ENCODE results near the gene MAMDC2.

The MAMDC2 gene

GRCh38 chr9:70043689-70044489, at the start of gene MAMDC2:
Gene MAMDC2 (plus strand): TSS chr9:70043848. CDS start chr9:70044198, 350 bp downstream.
- DNase-seq (ENCODE audit: low read depth), result no peak

DNA sequence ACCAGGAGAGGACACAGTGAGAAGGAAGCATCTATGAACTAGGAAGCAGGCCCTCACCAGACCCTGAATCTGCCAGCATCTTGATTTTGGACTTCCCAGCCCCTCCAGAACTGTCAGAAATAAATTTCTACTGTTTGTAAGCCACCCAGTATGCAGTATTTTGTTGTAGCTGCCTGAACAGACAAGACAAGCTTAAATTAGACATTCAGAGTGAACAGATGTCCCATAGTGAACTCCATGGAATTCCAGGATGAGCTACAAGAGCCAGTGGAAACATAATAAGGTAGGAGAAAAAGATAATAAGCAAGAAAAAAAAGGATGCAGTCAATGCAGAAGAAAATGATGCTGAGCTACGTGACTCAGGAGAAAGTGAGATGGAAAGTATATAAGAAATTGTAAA, 47.8 kb upstream of the MAMDC2 start:
- DNase-seq (ENCODE audit: low read depth), result no peak

DNA sequence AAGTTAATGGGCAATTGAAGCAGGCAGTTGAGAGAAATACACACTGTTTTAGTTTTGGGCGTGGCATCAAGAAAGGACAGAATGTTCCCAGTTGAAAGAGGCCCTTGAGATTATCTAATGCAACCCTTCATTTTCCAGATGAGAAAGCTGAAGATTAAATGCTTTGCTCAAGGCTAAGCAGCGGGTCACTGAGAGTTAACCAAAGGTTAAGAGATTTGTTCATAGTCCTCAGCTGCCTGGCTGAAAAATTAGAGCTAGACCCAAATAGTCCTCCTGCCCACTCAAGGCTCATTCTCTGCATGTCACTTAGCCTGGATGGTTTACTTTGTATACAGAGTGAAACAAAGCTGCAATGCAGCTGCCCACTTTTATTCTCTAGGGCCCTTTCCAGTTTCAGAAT, 46.7 kb upstream of the MAMDC2 start:
- DNase-seq (ENCODE audit: low read depth), result no peak

DNA sequence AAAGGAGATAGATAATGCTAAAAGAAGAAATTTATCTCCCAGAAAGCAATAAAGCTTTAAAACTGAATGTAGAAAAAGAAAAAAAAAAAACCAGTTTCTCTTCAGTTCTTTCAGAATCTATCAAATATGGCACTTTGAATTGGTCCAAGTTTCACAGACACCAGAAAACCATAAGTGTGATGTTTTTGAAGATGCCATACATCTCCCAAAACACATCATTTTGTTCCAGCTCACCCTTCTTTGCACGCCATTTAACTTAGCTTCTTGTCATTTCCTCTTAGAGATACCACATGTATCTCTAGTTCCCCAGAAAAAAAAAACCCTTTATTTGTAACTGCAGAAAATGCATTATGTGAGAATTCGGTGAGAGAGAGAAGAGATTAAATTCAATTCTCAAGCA, 46.1 kb upstream of the MAMDC2 start:
- DNase-seq (ENCODE audit: low read depth), result no peak

- no peak for DNase-seq (ENCODE audit: low read depth)
Observed at GRCh38 chr9:69999315-69999714, 44.3 kb upstream of the MAMDC2 start.

DNA sequence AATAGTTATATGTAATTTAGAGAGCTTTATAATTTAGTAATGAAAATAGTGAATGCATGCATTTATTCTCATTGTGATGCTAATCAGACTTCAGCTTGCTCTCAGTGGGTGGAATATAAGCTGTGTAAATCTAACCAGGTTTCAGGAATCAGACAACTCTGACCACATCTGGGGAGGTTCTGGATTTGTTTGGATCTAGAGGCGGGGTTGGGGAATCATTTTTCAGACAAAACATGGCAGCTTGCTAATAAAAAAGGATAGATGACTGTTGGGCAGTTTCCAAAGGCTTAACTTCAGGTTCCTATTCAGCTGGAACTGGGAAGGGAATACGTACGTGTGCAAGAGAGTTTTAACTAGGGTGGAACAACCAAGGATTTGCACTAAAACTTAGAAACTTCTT, 43.2 kb upstream of the MAMDC2 start:
- DNase-seq (ENCODE audit: low read depth), result no peak

DNA sequence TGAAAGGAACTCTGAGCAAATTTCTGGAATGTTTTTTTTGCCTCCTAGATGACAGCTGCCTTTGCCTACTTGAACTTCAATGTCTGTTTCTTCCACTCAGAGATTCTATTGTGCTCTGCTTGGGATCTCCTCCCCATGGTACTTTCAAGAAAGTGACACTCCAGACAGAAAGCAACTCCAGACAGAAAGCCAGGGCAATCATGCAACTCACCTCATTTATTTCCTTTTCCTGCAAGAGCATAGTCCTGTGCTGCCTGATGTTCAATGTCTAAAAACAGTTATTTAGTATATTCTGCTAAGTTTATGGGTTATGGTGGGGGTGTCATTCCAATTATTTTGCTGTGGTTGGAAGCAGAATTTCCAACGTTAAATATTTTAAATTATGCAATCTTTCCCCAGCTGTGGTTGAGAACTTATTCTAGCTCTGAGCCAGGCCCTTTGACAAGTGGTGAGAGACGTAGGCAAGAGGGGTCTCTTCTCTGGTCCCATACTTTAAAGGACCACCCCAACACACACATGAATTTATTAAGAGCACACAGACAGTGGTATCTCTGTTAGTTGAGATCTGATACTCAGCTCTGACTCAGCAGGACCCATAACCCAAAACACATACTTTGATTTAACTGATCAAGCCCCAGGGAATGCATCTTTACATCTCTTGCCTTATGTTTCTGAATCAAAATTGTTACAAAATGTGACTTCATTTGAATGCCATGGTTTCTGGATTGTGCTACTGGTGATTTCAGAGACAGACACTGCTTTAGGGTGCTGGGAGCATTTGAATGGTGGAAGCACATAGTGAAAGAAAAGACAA, 39.5 kb upstream of the MAMDC2 start:
- DNase-seq (ENCODE audit: low read depth), result no peak

- no peak for DNase-seq (ENCODE audit: low read depth)
Observed at GRCh38 chr9:70006306-70006705, 37.3 kb upstream of the MAMDC2 start.

- no peak for DNase-seq (ENCODE audit: low read depth)
Observed at GRCh38 chr9:70007831-70008230, 35.8 kb upstream of the MAMDC2 start.

DNA sequence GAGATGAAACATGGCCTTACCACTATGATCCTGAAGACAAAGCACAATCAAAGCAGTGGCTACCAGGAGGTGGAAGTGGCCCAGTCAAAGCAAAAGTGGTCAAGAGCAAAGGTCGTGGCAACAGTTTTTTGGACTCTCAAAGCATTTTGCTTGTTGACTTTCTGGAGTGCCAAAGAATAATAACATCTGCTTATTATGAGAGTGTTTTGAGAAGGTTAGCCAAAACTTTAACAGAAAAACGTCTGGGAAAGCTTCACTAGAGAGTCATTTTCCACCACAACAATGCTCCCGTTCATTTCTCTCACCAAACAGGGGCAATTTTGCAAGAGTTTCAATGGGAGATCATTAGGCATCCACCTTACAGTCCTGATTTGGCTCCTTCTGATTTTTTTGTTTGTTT, 33.6 kb upstream of the MAMDC2 start:
- DNase-seq (ENCODE audit: low read depth), result no peak

GRCh38 chr9:70011366-70011765, 32.3 kb upstream of the MAMDC2 start:
- DNase-seq (ENCODE audit: low read depth), result no peak

- DNase-seq (ENCODE audit: low read depth), result no peak
Observed at GRCh38 chr9:70012569-70012968, 31.1 kb upstream of the MAMDC2 start.

- no peak for DNase-seq (ENCODE audit: low read depth)
Observed at GRCh38 chr9:70013598-70014196, 30.0 kb upstream of the MAMDC2 start.

- DNase-seq (ENCODE audit: low read depth), result no peak
Observed at GRCh38 chr9:70015099-70015498, 28.5 kb upstream of the MAMDC2 start.

GRCh38 chr9:70020217-70020616, 23.4 kb upstream of the MAMDC2 start:
- DNase-seq (ENCODE audit: low read depth), result no peak

- no peak for DNase-seq (ENCODE audit: low read depth)
Observed at GRCh38 chr9:70020991-70021571, 22.6 kb upstream of the MAMDC2 start.

DNA sequence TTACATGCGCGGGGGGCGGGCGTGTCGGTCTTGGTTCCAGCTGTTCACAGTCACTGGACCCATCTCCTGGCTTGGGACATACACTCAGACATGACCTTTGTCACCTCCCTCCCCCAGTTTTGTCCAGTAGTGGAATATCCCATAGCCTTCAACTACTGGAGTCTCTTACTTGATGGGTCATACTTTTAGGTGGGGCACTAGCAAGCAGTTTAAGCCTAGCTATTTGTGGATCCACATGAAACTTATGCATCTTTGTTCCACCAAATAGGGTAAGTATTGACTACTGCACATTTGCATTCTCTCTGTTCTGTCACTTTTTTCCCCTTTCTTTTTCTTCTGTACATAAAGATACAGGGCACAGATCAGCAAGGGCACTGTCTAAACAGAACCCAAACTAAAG, 15.4 kb upstream of the MAMDC2 start:
- no peak for DNase-seq (ENCODE audit: low read depth)

DNA sequence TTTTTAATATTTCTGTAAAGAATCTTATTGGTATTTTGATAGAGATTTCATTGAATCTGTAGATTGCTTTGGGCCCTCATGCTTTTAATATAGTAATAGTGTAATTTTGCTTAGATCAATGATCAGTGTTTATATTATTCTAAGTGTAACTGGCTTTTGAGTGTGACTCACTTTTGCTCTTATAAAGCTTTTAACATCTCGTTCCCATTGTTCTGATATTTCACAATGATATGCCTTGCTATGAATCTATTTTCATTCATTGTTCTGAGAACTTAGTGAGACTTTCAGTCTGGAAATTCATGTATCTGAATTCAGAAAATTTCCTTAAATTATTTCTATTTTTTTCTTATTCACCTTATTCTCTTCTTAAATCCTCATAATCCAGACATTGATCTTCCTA, 13.5 kb upstream of the MAMDC2 start:
- DNase-seq (ENCODE audit: low read depth), result no peak

DNA sequence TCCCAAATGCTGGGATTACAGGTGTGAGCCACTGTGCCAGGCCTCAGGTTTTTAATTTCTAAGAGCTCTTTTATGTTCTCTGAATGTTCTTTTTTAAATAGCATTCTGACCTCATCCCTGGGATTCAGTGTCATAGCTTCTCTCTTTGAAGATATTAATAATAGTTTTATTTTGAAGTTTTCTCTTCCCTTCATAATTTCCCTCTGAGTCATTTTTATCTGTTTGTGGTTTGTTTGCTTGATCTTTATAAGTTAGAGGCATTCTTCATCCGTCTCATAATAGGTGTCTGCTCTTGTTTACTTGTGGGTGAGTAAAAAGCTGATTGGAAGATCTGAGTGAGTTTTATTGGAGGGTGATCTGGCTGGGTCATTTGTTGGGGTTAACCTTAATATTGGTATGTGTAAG, 12.5 kb upstream of the MAMDC2 start:
- DNase-seq (ENCODE audit: low read depth), result no peak

DNA sequence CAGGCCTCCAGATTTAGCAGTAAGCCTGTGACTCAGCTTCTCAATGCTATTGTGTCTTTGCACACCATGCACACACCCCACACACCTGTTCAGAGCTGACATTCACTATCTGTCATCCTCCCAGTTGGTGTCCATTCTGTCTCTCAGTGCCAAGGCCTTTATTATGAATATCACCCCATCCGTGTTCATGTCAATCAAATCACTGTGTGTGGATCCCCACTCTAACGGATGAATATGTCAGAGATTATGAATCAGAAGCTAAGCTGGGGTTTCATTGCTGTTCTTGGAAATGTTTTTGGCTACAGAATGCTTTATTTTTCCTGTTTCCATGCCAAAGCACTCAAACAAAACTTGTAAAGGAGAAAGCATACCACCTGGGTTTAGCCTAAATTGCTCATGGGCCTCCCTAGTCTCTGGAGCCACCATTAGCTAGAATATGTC, 9.4 kb upstream of the MAMDC2 start:
- DNase-seq (ENCODE audit: low read depth), result no peak

- no peak for DNase-seq (ENCODE audit: low read depth)
Observed at GRCh38 chr9:70035691-70036090, 8.0 kb upstream of the MAMDC2 start.

DNA sequence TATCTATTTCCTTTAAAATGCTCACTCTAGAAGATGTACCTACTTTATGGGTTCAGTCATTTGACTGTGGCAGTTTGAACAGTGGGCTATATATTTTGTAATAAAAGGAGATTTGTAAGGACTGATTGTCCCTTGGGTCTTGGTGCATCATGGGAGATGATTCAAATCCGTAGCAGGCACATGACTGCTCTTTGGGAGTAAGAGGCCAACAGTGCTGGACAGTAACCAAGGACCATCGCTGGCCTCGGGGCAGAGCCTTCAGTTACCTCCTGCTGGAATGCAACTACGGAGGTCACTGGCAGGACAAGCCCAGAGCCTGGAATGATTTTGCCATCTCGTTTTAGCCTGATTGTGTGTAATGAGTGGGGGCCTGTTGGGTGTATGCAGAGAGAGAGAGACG, 7.0 kb upstream of the MAMDC2 start:
- no peak for DNase-seq (ENCODE audit: low read depth)
